OCI-LY1 (cell line): ENCODE measurements around the gene LRRC43.

Experiments
- H2AFZ ChIP-seq: fragments of 200-600 bp; sonication (generic), shearing (Covaris generic); 2 replicates; pipeline ENCODE4 v1.6.0; 2014; ENCODE audit warnings: antibody characterized with exemption, mild to moderate bottlenecking, low read length
- H3F3A ChIP-seq: fragments of 200-600 bp; sonication (generic), shearing (Covaris generic); 2 replicates; pipeline ENCODE4 v1.6.0; 2014; ENCODE audit warnings: mild to moderate bottlenecking, antibody characterized with exemption, low read length, moderate library complexity; ENCODE audit not compliant: insufficient read depth
- H3K27ac ChIP-seq: fragments of 200-600 bp; sonication (generic); 2 replicates; pipeline ENCODE4 v1.5.1; 2014; ENCODE audit warnings: low read length, mixed run types, mild to moderate bottlenecking, low read depth; ENCODE audit not compliant: poor library complexity, severe bottlenecking
- H3K27me3 ChIP-seq: fragments of 200-600 bp; sonication (generic); 2 replicates; pipeline ENCODE4 v1.6.0; 2014; ENCODE audit warnings: antibody characterized with exemption, mild to moderate bottlenecking, low read length, moderate library complexity; ENCODE audit not compliant: insufficient read depth
- H3K36me3 ChIP-seq: fragments of 200-600 bp; sonication (generic); 2 replicates; pipeline ENCODE4 v1.6.1; 2014; ENCODE audit warnings: mild to moderate bottlenecking, antibody characterized with exemption, low read length, moderate library complexity, mixed read lengths; ENCODE audit not compliant: insufficient read depth
- H3K4me1 ChIP-seq: fragments of 200-600 bp; sonication (generic); 2 replicates; pipeline ENCODE4 v1.5.1; 2014; ENCODE audit warnings: mild to moderate bottlenecking, low read length, moderate library complexity; ENCODE audit not compliant: insufficient read depth, severe bottlenecking
- H3K4me2 ChIP-seq: fragments of 200-600 bp; sonication (generic), shearing (Covaris generic); 2 replicates; pipeline ENCODE4 v1.6.1; 2014; ENCODE audit warnings: low read length
- H3K4me3 ChIP-seq: fragments of 200-600 bp; sonication (generic); 2 replicates; pipeline ENCODE4 v1.5.1; 2014; ENCODE audit warnings: low read length, low read depth, mild to moderate bottlenecking, mixed read lengths; ENCODE audit not compliant: poor library complexity, severe bottlenecking
- H3K79me2 ChIP-seq: fragments of 200-600 bp; shearing (Covaris generic); 2 replicates; pipeline ENCODE4 v1.6.1; 2016; ENCODE audit warnings: mixed run types, low read length, mixed read lengths; ENCODE audit not compliant: insufficient read depth
- H3K9ac ChIP-seq: fragments of 200-600 bp; sonication (generic), shearing (Covaris generic); 2 replicates; pipeline ENCODE4 v1.6.1; 2014; ENCODE audit warnings: mild to moderate bottlenecking, low read length, mixed read lengths
- H3K9me2 ChIP-seq: fragments of 200-600 bp; sonication (generic), shearing (Covaris generic); 2 replicates; pipeline ENCODE4 v1.6.1; 2014; ENCODE audit warnings: low read depth, mild to moderate bottlenecking, low read length, mixed read lengths
- H3K9me3 ChIP-seq: fragments of 200-600 bp; shearing (Covaris generic); 2 replicates; pipeline ENCODE4 v1.6.1; 2014; ENCODE audit warnings: low read length, mixed read lengths
- H4K20me1 ChIP-seq: fragments of 200-600 bp; sonication (generic), shearing (Covaris generic); 2 replicates; pipeline ENCODE4 v1.6.0; 2016; ENCODE audit warnings: mild to moderate bottlenecking, low read length; ENCODE audit not compliant: insufficient read depth
- CTCF ChIP-seq: fragments of 200-600 bp; sonication (generic), shearing (Covaris generic); IDR thresholded peaks from 2 replicates; pipeline ENCODE4 v1.5.1; 2017; ENCODE audit warnings: mild to moderate bottlenecking, antibody characterized with exemption, low read length, moderate library complexity, mixed read lengths
- EZH2 ChIP-seq: fragments of 200-600 bp; sonication (generic), shearing (Covaris generic); IDR thresholded peaks from 2 replicates; pipeline ENCODE4 v1.8.0; 2017; ENCODE audit warnings: borderline replicate concordance, mixed run types, mild to moderate bottlenecking, antibody characterized with exemption, low read length, moderate library complexity, mixed read lengths

The LRRC43 gene

DNA sequence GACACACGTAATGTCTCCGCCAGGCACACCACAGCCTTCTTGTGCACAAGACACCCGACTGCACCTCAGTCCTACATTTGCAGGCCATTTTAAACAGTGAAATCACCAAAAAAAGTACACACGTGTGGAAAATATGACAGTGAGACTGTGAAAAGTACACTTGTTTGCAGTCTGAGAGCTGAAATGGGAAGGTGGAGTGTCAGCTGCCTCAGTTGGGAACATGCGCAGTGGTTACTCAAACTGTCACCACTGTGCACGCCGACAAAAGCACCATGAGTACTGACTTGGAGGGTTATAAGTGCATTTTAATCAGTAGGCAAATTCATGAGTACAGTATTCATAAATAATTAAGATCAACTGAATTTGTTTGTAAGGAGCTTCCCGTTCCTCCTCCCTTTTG, 67.6 kb downstream of the LRRC43 start:
- Histone ChIP-seq H3K36me3 (peaks cover 16% of the 10 kb centered on the region; the same call in 1 of the 2 replicates), H3K4me1 (peaks cover 2% of the 10 kb centered on the region), H4K20me1 (no peaks in the 10 kb centered on the region), H3K4me3 (no peak overlapping the region), H3K27ac (no peak overlapping the region), H3K9me3 (no peaks in the 10 kb centered on the region), H2AFZ (no peak overlapping the region), H3K9ac (no peak overlapping the region), H3K79me2 (no peaks in the 10 kb centered on the region), H3K27me3 (no peaks in the 10 kb centered on the region), H3K9me2 (no peaks in the 10 kb centered on the region), H3K4me2 (no peak overlapping the region), H3F3A (no peaks in the 10 kb centered on the region)
- TF ChIP-seq EZH2 (no peak), CTCF (no peak)
